HG03280 (cell line): ENCODE data around the gene CXCL9.
"Not testable (repeated sequence)": the region's sequence is repeated elsewhere in the genome, so short reads cannot be mapped to it uniquely, and the experiment has no call there.

Source experiments
- ATAC-seq: cut with Tn5 transposase; IDR thresholded peaks from one replicate; pipeline ENCODE4 v1.9.1; 2021; ENCODE audit warnings: mild to moderate bottlenecking, moderate library complexity; ENCODE audit not compliant: unreplicated experiment

The CXCL9 gene

DNA sequence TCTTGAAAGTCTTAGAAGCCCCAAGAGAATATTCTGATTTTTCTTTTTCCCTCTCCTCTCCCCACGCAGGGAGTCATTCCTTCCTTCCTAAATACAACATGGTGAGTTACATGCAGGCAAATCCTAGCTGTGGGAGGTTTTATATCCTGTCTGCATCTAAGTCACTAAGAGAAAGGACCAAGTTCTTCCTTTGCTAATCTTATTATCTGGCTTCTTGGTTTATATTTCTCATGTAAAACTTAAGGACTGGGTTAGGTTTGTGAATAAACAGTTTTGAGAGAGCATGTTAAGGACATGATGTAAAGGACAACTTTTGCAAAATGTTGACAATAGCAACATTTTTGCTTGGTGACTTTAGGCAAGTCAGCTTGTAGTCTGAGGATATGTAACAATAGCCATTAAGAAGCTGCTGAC is 5.1 kb upstream of the CXCL9 start:
- no peak for ATAC-seq

- peak; percentile 63 for ATAC-seq
Observed at GRCh38 chr4:76011700-76012387, 4.5 kb upstream of the CXCL9 start.

- ATAC-seq: no peak
Observed at GRCh38 chr4:76011018-76011670, 3.8 kb upstream of the CXCL9 start.

DNA sequence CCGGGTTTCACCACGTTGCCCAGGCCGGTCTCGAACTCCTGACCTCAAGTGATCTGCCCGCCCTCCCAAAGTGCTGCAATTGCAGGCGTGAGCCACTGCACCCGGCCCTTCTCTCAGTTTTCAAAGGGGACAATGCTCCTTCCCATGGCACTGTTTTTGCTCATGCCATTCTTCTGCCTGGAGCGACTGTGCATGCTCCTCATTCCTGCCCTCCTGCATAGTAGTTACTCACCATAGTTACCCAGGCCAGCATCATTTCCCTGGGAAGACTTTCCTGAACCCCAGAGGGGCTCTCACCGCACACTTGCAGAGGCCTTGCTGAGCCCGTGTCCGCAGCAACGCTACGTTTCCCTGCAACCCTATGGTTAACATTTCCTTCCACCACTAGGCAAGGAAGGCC is 3.3 kb upstream of the CXCL9 start:
- no peak for ATAC-seq

DNA sequence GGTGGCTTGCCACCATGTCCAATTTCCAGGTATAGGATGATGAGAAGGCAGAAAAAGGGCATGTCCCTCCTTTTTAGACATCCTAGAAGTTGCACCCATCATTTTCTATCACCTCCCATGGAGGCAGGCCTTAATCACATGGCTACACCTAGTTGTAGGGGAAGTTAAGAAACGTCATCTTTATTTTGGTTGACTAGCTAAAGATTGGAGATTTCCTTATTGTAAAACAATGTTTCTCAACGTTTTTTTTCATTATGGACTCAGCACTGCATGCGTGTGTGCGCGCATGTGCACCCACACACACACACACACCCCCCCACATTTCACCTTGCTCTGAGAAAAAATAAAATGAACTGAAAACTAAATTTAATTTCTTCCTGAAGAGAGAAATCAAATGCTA is 2.0 kb upstream of the CXCL9 start:
- ATAC-seq: no peak

DNA sequence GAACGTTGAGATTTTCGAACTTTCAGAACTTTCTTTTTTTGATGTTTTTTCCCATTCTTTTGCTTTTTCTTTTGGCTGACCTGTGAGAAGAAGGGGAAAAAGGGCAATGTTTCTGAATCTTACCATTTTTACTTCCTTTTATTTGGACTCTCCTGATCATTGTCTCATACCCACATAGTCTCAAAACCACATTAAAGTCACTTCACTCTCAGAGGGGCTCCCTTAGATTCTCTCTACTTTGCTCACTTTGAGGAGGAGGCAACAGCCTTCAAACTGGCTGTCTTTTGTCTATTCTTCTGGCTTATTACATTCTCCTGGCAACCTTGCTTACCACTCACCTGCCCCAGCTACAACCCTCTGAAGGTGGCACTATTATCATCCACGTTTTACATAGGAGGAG is 3.7 kb downstream of the CXCL9 start:
- no peak for ATAC-seq

GRCh38 chr4:76003035-76003434 is 4.3 kb downstream of the CXCL9 start:
- no peak for ATAC-seq

GRCh38 chr4:76002176-76002575 is 5.1 kb downstream of the CXCL9 start:
- ATAC-seq: no peak

DNA sequence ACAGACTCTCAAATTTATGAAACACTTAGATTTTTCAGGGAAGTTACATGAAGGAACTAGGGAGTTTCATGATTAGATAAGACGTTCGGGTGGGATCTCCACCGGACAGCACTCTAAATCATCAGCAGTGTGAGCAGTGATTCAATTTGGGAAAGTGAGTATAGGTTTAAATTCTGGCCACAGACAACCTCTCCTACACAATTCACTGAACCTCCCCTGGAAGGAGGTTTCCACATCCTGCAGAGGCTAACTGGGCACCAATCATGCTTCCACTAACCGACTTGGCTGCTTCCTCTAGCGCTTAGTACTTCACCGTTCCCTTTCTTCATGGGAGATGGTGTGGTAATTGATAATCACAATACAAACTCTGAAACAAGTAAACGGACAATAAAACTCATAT is 5.6 kb downstream of the CXCL9 start:
- ATAC-seq: no peak

DNA sequence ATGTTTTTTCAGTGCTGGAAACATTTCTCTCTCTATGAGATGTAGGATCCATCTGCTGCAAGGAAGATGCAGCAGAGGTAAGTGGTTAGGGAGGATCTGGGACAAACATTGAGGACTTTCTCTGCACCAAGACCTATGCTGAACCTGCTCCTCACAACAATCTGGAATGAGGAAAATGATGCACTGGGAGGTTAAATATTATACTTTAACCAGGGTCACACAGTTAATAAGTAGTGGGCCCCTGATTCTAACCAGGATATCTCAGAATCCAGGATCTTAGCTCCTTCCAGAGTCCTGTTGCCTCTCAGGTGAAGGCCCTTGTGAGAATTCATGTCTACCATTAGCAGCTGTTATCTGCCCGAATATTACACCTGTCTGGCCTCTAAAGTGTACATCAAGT is 7.0 kb downstream of the CXCL9 start:
- ATAC-seq: no peak

DNA sequence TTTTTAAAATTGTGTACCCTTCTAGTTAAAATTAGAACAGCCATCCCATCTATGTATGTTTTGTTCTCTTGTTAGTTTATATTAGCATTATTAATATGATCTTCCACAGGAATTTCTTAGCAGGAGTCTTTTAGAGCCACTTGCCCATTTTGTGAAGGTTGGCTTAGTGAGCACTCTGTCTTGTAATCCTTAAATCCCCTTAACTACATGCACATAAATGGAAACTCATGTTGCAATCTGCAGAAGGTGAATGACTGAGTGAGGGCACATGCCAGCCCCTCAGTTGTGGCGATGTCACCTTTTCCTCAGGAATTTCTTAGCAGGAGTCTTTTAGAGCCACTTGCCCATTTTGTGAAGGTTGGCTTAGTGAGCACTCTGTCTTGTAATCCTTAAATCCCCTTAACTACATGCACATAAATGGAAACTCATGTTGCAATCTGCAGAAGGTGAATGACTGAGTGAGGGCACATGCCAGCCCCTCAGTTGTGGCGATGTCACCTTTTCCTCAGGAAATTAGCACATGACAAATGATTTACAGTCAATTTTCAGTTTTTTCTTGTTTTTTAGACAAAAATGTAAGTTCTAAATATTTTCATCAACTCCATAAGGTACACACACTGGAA is 8.7 kb downstream of the CXCL9 start:
- not testable (repeated sequence) for ATAC-seq

GRCh38 chr4:75997946-75998345 is 9.4 kb downstream of the CXCL9 start:
- ATAC-seq: no peak

GRCh38 chr4:75997081-75997480 is 10.2 kb downstream of the CXCL9 start:
- no peak for ATAC-seq

- no peak for ATAC-seq
Observed at GRCh38 chr4:75995727-75996126, 11.6 kb downstream of the CXCL9 start.

- ATAC-seq: no peak
Observed at GRCh38 chr4:75992462-75992861, 14.8 kb downstream of the CXCL9 start.

- ATAC-seq: no peak
Observed at GRCh38 chr4:75989846-75990528, 17.3 kb downstream of the CXCL9 start.

DNA sequence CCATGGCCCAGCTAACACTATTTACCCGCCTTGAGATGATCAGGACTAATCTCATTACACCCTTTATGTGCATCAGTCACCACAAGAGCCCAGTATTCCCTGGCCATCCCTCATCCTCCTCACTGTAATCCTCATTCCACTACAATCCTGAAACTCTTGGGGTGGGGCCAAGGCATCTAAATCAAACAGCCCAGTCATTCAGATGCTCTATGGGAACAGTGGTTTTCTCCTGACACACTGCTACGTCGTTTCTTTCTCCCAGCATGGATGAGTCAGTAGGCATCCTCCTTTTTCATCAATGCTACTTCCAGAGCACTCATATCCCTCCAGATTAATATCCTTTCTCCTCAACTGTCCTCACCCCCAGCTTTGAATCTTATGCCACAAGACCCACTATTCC is 22.2 kb downstream of the CXCL9 start:
- no peak for ATAC-seq

- no peak for ATAC-seq
Observed at GRCh38 chr4:75980576-75980975, 26.7 kb downstream of the CXCL9 start.

- ATAC-seq: no peak
Observed at GRCh38 chr4:75976177-75976576, 31.1 kb downstream of the CXCL9 start.

- no peak for ATAC-seq
Observed at GRCh38 chr4:75973766-75974165, 33.5 kb downstream of the CXCL9 start.

DNA sequence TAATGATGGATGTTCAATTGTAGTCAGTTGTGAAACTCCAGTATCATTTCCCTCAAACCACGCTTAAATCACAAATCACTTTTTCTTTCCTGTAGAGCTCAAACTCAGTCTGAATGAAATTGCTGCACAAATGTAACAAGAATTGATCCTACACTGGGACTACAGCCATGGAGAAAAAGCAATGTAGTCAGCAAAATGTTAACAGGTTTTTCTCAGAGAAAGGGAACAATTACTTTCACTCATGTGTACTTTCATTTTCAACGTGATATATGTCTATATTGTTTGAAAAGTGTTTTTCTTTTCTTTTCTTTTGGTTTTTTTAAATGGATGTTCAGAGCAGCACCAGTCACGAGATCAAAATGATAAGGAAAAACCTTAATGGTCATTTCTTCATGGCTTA is 39.2 kb downstream of the CXCL9 start:
- ATAC-seq: no peak

DNA sequence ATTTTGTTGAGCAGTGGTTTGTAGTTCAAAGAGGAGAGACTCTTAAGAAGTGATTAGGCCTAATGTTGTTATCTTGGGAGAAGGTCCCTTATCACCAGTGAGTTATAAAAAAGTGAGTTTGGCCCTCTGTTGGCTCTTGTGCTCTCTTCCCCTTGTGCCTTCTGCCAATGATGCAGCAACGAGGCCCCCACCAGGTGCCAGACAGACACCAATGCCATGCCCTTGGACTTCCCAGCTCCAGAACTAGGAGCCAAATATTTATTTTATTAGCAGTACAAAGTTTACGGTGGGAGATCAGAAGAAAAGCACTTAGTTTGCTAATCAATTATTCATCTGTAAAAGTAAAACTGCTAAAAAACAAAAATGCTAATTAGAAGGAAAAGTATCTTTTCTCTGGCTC is 43.8 kb downstream of the CXCL9 start:
- no peak for ATAC-seq
